Skeletal muscle tissue (tissue), 4 donors: ENCODE data around the gene PDE4B. TPM values are rescaled to one million over a fixed set of nuclear protein-coding genes. Genes with fewer than 3 reads are reported as not detected.
"Not testable (repeated sequence)": the region's sequence is repeated elsewhere in the genome, so short reads cannot be mapped to it uniquely, and the experiment has no call there.

Experiments
- H3K27ac ChIP-seq: one replicate; pipeline ENCODE4 v1.7.0; 2013; ENCODE audit warnings: mild to moderate bottlenecking, low read depth, low read length, inconsistent platforms
- H3K27me3 ChIP-seq, 3 donors: one replicate each; pipeline ENCODE4 v1.7.0; 2013; ENCODE audit warnings: low read length in 3 of 3; ENCODE audit not compliant: control insufficient read depth in 3 of 3, insufficient read depth in 3 of 3
- H3K36me3 ChIP-seq, 3 donors: one replicate each; pipeline ENCODE4 v1.7.0; 2013; ENCODE audit warnings: low read length in 3 of 3; ENCODE audit not compliant: control insufficient read depth in 3 of 3, insufficient read depth in 3 of 3
- H3K4me1 ChIP-seq, 3 donors: one replicate each; pipeline ENCODE4 v1.7.0; 2013; ENCODE audit warnings: low read length in 3 of 3, mild to moderate bottlenecking in 3 of 3; ENCODE audit not compliant: control insufficient read depth in 3 of 3, insufficient read depth in 3 of 3
- H3K4me3 ChIP-seq, 3 donors: one replicate each; pipeline ENCODE4 v1.7.0; 2013; ENCODE audit warnings: low read length in 3 of 3
- H3K9ac ChIP-seq, 3 donors: one replicate each; pipeline ENCODE4 v1.7.0; 2013; ENCODE audit warnings: low read length in 3 of 3, mild to moderate bottlenecking in 3 of 3, moderate library complexity in 2 of 3, low read depth in 1 of 3
- H3K9me3 ChIP-seq, 3 donors: one replicate each; pipeline ENCODE4 v1.7.0; 2013; ENCODE audit warnings: low read length in 3 of 3; ENCODE audit not compliant: control insufficient read depth in 3 of 3
- total RNA-seq: library from RNA; depleted of rRNA; stranded (reverse); fragments of >200 nt; gene quantifications from one replicate; pipeline ENCODE4 v1.2.3, GENCODE V29; 2014
- donor health status: Osteomylitis.

The PDE4B gene
- total RNA-seq, 1 donor from 2014 or later = 26.6 TPM

DNA sequence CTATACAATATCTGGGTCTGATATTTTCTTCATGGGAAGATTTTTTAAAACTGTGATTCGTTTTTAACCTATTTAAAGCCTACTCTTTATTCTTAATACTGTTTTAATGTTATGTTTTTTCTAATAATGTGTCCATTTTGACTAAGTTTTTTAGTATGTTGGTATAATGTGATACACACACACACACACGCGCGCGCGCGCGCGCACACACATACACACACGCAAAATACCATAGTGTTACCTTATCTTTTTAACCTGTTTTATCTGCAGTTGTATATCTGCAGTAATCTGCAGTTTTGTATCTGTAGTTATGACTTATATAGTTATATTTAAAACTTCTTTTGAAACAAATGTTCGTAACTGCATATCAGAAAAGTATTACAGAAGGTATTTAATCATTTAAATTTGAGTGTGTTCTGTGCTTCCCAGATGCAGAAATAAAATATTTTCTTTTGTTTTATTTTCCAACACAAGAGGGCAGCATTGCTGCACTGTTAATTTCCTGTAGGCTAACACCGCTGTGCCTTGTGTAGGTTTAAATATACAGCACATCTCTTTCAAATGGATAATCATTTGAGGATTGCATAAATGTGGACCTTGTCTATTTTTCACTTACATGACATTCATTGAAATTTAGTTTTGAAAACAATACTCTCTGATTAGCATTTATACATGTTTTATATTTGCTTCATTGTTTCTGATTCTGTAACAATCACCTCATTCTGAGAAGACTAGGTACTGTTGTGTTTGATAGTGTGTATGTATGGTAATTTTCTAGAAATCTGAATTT lies 166.1 kb downstream of the PDE4B start:
- no peak overlapping the region for H3K9ac ChIP-seq

DNA sequence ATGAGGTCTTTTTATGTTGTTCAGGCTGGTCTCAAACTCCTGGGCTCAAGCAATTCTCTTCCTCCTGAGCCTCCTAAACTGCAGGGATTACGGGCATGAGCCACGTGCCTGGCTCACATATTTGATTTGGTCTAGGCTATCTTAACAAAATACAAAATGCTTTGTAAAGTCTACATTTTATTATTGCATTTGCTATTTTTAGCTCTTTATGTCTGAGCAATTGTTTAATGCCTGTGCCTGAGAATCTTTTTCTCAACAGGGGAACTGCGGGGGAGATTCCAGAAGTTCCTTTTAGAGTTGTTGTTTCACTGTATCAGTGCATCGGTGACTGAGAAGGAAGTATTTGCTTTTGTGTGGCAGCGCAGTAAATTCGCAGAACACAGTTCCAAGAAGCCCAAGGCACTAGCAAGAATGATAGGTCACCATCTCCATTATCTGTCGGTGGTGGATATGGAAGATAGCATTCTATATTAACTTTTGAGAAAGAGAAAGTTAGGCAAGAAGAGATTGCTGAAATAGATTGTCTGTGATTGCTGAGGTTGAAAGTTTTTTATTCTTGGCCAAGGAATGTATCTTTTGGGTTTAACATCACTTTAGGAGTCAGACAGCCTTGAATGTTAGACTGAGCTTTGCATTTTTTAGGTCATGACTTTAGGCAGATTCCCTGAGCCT lies 167.3 kb downstream of the PDE4B start:
- H3K4me1 ChIP-seq = peaks cover 0 to 8% (median 0%) of the 10 kb centered on the region in 3 donors
- no peak overlapping the region for H3K27ac ChIP-seq
- H3K4me3 ChIP-seq = no peak overlapping the region
- H3K9ac ChIP-seq = peak overlapping the region in 1 of 3 donors; percentile 8
- H3K27me3 ChIP-seq = no peaks in the 10 kb centered on the region
- H3K36me3 ChIP-seq = no peaks in the 10 kb centered on the region
- no peaks in the 10 kb centered on the region for H3K9me3 ChIP-seq

More for the DNA sequence above, 166.1 kb downstream of the PDE4B start:
- Histone ChIP-seq H3K27me3 (no peaks in the 10 kb centered on the region), H3K27ac (no peak overlapping the region), H3K4me1 (peaks cover 0 to 8% (median 0%) of the 10 kb centered on the region in 3 donors), H3K9me3 (no peaks in the 10 kb centered on the region), H3K36me3 (no peaks in the 10 kb centered on the region), H3K4me3 (no peak overlapping the region)

DNA sequence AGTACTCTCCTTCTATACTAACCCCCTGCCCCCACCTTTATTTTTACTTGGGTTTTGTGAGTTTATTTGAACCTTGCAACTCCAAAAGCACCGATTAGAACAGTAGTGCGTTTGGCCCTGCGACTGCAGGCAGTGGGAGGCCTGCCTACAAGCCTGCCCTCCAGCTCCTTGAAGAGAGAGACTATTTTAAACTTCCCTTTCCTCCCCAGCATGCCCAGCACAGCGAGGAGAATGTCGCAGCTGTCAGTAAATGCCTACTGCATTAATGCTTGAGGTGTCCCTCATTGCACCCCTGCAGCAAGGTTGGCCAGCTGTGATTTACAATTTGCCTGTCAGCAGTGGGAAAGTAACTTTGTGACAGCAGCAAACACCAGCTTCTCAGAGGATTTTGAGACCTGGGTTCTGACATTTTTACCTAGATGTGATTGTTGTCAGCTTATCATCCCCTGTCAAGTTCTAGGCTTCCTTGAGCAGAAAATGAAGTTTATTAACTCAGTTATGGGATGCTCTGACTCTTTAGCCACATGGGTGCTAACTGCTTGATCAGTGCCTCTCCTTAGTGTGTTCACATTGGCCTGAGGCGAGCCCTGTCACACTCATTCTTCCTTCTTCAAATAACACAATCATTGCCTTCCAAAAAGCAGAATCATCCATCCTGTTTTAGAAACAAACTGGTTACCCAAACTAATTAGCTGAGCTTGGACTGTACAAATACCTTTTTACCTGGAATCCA lies 170.6 kb downstream of the PDE4B start:
- no peaks in the 10 kb centered on the region for H3K36me3 ChIP-seq
- no peak overlapping the region for H3K27ac ChIP-seq
- H3K4me1 ChIP-seq = peaks cover 0 to 8% (median 0%) of the 10 kb centered on the region in 3 donors
- no peaks in the 10 kb centered on the region for H3K9me3 ChIP-seq
- no peak overlapping the region for H3K9ac ChIP-seq
- H3K4me3 ChIP-seq = no peak overlapping the region
- H3K27me3 ChIP-seq = no peaks in the 10 kb centered on the region

DNA sequence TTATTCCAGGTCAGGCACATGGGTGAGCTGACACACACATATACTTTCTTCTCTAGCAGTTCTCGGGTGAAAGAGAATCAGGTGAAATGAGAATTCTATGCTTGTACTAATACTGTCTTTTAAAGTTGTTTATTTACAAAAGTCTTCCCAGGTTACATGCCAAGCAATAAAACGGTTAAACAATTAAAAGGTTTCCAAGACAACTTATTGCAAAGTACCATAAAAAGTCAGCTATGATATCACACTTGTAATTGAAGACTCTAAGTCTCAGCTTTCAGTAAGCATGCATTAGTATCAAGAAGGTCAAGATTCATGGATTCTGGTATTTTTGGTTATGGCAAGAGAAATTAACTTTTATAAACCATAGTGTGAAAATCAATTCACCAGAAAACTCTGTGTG lies 171.4 kb downstream of the PDE4B start:
- no peak overlapping the region for H3K9ac ChIP-seq
- H3K4me1 ChIP-seq = peaks cover 0 to 8% (median 0%) of the 10 kb centered on the region in 3 donors
- H3K27me3 ChIP-seq = no peaks in the 10 kb centered on the region
- H3K9me3 ChIP-seq = no peaks in the 10 kb centered on the region
- no peaks in the 10 kb centered on the region for H3K36me3 ChIP-seq
- H3K4me3 ChIP-seq = no peak overlapping the region
- H3K27ac ChIP-seq = no peak overlapping the region

DNA sequence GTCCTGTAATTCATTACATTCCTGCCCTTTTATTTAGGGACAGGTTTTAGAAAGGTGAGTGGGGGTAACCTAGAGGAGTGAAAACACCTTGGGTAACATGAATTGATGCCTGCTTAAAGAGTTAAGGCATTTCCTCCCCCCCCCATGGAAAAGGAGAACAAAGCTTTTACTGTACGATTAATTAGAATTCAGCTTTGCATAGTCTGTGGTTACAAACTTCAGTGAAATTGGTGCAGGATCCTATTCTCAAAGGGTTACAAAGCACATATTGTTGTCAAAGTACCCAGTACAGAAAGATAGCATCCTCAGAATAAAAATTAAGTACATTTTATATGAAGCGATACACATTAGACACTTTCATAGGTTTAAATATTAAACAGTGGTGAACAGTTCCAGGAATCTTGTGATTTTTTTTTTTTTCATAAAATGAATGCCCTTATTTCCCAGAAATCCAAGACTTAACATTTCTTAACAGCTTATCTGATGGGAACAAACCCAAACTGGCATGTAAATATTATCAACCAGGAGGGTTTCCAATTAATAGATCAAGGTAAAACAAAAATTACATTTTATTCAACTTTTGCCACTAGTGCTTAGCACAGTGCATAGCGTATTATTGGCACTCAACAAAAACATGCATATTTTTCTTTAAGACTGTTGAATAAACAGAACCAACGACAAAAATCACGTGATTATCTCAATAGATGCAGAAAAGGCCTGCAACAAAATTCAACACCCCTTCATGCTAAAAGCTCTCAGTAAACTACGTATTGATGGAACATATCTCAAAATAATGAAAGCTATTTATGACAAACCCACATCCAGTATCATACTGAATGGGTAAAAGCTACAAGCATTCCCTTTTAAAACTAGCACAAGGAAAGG lies 172.7 kb downstream of the PDE4B start:
- H3K9ac ChIP-seq = no peak overlapping the region
- peaks cover 0 to 8% (median 0%) of the 10 kb centered on the region in 3 donors for H3K4me1 ChIP-seq
- H3K36me3 ChIP-seq = no peaks in the 10 kb centered on the region
- H3K27me3 ChIP-seq = no peaks in the 10 kb centered on the region
- H3K4me3 ChIP-seq = no peak overlapping the region
- H3K9me3 ChIP-seq = no peaks in the 10 kb centered on the region
- H3K27ac ChIP-seq = no peak overlapping the region

DNA sequence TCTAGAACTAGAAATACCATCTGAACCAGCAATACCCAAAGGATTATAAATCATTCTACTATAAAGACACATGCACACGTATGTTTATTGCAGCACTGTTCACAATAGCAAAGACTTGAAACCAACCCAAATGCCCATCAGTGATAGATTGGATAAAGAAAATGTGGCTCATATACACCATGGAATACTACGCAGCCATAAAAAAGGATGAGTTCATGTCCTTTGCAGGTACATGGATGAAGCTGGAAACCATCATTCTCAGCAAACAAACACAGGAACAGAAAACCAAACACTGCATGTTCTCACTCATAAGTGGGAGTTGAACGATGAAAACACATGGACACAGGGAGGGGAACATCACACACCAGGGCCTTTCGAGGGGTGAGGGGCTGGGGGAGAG lies 174.8 kb downstream of the PDE4B start:
- H3K36me3 ChIP-seq, H3K27me3 ChIP-seq, H3K9me3 ChIP-seq, H3K9ac ChIP-seq, H3K4me3 ChIP-seq, H3K4me1 ChIP-seq, H3K27ac ChIP-seq: not testable (repeated sequence)

DNA sequence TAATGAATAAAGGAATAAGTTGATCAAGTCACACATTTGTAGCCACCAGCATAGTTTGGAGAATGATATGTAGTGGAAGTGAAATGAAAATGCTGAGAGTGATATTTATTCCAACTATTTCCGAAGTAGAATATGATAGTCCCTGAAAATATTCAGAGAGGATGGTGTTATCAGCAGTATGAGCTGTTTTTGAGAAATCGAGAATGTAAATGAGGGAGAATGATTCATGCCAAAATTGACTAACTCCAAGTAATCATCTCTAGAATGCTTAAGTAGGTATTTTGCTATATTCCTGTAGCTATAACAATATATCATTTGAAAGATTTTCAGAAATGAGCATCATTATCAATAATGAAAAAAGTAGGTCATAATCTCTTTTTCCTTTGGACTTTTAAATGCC lies 178.9 kb downstream of the PDE4B start:
- no peaks in the 10 kb centered on the region for H3K4me1 ChIP-seq
- H3K27ac ChIP-seq = no peak overlapping the region
- no peak overlapping the region for H3K9ac ChIP-seq
- no peak overlapping the region for H3K4me3 ChIP-seq
- no peaks in the 10 kb centered on the region for H3K27me3 ChIP-seq
- H3K36me3 ChIP-seq = no peaks in the 10 kb centered on the region
- peaks cover 1 to 3% (median 3%) of the 10 kb centered on the region in 3 donors for H3K9me3 ChIP-seq

DNA sequence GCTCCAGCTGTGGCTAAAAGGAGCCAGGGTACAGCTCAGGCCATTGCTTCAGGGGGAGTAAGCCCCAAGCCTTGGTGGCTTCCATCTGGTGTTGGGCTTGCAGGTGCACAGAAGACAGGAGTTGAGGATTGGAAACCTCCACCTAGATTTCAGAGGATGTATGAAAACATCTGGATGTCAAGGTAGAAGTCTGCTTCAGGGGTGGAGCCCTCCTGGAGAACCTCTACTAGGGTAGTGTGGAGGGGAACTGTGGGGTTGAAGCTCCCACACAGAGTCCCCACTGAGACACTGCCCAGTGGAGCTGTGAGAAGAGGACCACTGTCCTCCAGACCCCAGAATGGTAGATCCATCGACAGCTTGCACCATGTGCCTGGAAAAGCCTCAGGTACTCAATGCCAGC lies 183.0 kb downstream of the PDE4B start:
- Histone ChIP-seq H3K9me3 (peaks cover 3 to 5% (median 3%) of the 10 kb centered on the region in 3 donors), H3K9ac (no peak overlapping the region), H3K4me3 (no peak overlapping the region)

DNA sequence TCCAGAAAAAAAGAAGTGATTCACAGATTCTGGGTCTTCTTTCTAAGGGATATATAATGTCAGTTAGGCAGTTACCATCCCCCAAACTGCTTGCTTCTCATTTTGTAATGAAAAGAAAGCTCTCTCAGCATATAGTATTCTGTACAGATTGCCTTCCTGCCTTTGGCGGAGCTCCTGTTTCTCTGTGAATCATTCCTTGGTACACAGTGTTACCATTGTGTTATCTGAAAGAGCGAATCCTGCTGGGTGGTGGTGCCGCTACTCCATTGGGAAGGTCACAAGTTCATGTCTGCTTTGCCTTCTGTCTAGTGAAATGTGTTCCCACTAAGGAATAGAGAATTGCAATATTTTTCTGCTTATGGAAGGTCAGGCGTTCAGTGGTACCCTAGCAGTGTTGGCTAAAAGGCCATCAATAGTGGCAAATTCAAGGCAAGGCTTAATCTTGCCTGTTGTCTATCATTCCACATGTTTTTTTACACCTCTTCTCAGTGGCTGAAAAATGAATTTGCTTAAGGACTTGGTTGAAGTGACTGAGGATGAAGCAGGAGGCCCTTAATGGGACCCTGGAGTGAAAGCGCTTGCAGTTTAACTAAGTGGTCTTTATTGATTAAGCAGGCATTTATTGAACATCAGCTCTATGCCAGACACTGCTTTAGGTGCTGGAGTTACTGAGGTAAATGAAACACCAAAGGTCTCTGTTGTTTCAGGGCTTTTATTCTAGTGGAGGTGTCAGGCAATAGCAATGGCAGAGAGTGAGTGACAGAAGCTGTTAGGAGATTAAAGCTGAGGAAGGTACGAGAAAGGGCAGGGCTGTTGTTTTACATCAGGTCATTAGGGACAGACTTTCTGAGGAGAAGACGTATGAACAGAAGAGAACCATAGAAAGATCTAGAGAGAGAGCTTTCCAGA lies 186.7 kb downstream of the PDE4B start:
- Histone ChIP-seq H3K9me3 (peaks cover 3 to 5% (median 3%) of the 10 kb centered on the region in 3 donors), H3K4me1 (no peaks in the 10 kb centered on the region), H3K36me3 (no peaks in the 10 kb centered on the region), H3K4me3 (no peak overlapping the region), H3K27ac (no peak overlapping the region), H3K27me3 (no peaks in the 10 kb centered on the region), H3K9ac (no peak overlapping the region)

More for the DNA sequence above, 183.0 kb downstream of the PDE4B start:
- Histone ChIP-seq H3K27ac (no peak overlapping the region), H3K27me3 (no peaks in the 10 kb centered on the region), H3K4me1 (no peaks in the 10 kb centered on the region), H3K36me3 (no peaks in the 10 kb centered on the region)
